Suppressor macrophage treated with lipopolysaccharide for 4 hours (primary cell): ENCODE data around the gene RRP9.

ENCODE experiments used
- DNase-seq: peaks from one replicate; pipeline ENCODE4 v3.0.0-alpha.2; 2020

The RRP9 gene

GRCh38 chr3:51970606-51971300, 29.0 kb upstream of the RRP9 start:
- no peak for DNase-seq

GRCh38 chr3:51969841-51970240, 28.1 kb upstream of the RRP9 start:
- DNase-seq = no peak

- no peak for DNase-seq
Measured at GRCh38 chr3:51968883-51969678, 27.4 kb upstream of the RRP9 start.

- DNase-seq = no peak
Measured at GRCh38 chr3:51968170-51968775, 26.6 kb upstream of the RRP9 start.

GRCh38 chr3:51967384-51968169, 25.9 kb upstream of the RRP9 start, which contains the start of gene PCBP4:
TSS of gene PCBP4 (minus strand) at chr3:51967454. CDS start at chr3:51961240, 6,214 bp downstream.
- peak; percentile 10 for DNase-seq

GRCh38 chr3:51966922-51967383, 25.2 kb upstream of the RRP9 start:
- DNase-seq = peak; percentile 25

- DNase-seq = no peak
Measured at GRCh38 chr3:51966486-51966885, 24.8 kb upstream of the RRP9 start.

- no peak for DNase-seq
Measured at GRCh38 chr3:51966016-51966415, 24.3 kb upstream of the RRP9 start.

GRCh38 chr3:51964521-51964920, 22.8 kb upstream of the RRP9 start:
- DNase-seq = no peak

GRCh38 chr3:51963951-51964451, 22.3 kb upstream of the RRP9 start:
- no peak for DNase-seq

GRCh38 chr3:51962854-51963530, 21.3 kb upstream of the RRP9 start:
- DNase-seq = no peak

- DNase-seq = no peak
Measured at GRCh38 chr3:51961602-51962569, 20.2 kb upstream of the RRP9 start.

GRCh38 chr3:51961011-51961410, 19.3 kb upstream of the RRP9 start:
- DNase-seq = no peak

- no peak for DNase-seq
Measured at GRCh38 chr3:51960386-51960785, 18.7 kb upstream of the RRP9 start.

- DNase-seq = no peak
Measured at GRCh38 chr3:51959651-51960050, 17.9 kb upstream of the RRP9 start.

GRCh38 chr3:51958603-51959521, 17.2 kb upstream of the RRP9 start:
- no peak for DNase-seq

GRCh38 chr3:51957520-51958205, 16.0 kb upstream of the RRP9 start:
- DNase-seq = no peak

- peak; percentile 24 for DNase-seq
Measured at GRCh38 chr3:51955893-51956770, 14.4 kb upstream of the RRP9 start.
